Measurements from ENCODE around the gene FCER1G.
"Not testable (repeated sequence)": the region's sequence is repeated elsewhere in the genome, so short reads cannot be mapped to it uniquely, and the experiment has no call there.

FCER1G gene

GRCh38 chr1:161235957-161236775 is 21.1 kb downstream of the FCER1G start:
- DNase-seq, result no peak

DNA sequence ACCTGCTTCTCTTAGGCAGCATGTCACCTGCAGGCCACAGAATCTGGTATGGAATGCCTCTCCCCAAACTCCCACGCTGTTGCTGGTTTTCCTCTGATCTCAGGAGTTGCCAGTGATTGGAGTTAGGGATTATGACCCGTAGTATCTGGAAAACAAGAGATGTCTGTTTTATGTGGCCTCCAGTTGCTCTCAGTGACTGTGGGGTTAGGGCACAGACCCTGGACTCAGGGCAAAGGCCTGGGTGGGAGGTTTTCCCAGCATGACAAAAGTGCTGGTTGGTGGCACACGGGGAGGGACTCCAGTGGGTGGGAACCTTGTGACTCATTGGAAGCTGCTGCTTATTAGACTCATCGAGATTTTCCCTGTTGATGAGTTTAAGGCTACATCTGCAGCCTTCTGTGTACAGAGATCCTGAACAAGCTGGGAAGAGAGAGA is 23.0 kb downstream of the FCER1G start, which contains the start of gene NR1I3:
Gene NR1I3, minus strand, starts transcription at position 165 of the 435 bp plus-strand sequence. CDS start 1,638 bp downstream, outside the sequence.
- no peak for DNase-seq

DNA sequence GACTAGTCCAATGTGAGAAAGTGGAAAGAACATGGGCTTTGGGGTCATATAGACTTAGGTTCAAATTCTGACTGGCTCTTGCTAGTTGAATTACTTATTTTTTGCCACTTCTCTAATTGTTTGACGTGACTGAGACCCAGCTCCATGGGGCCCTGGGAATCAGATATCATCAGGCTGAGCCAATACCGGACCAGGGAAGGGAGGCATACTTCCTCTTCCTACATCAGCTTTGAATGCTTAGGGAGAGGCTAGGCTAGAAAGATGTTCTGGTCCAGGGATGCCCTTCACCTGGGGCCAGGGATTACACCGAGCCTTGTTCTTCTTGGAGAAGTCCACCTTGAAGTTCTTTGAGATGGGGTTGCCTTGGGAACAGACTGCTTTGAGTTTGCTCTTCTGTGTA is 26.6 kb downstream of the FCER1G start:
- DNase-seq, result no peak

DNA sequence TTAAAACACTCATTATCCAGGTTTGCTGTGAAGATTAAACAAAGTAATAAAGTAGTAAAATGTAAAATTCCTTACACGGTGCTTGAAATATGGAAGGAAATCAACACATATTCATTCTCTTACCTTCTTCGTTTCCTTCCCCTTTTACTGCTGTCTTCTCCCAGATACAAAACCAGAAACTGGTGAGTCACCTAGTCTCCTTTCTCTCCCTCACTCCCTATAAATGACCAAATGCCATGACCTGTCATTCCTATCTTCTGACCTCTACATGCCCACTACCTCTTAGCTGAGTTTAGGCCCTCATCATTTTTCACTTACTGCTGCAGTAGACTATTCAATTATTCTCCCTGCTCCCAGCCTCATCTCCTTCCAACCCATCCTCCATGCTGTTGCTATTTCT is 27.2 kb downstream of the FCER1G start:
- no peak for DNase-seq

DNA sequence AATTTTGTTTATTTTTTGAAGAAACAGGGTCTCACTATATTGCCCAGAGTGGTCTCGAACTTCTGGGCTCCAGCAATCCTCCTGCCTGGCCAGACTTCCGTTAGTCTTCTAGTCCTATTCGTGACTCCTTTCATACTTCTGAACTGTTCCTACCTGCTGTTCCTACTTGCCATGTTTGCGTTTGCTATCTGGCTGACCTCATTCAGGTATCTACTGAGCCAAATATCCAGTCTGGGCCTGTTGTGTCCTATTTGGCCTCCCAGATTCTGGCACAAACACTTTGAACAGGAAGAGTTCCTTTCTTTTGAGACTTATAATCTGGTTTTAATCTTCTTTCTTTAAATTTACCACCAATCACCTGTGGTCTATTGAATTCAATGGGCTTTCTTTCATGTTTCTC is 29.8 kb downstream of the FCER1G start:
- no peak for DNase-seq

DNA sequence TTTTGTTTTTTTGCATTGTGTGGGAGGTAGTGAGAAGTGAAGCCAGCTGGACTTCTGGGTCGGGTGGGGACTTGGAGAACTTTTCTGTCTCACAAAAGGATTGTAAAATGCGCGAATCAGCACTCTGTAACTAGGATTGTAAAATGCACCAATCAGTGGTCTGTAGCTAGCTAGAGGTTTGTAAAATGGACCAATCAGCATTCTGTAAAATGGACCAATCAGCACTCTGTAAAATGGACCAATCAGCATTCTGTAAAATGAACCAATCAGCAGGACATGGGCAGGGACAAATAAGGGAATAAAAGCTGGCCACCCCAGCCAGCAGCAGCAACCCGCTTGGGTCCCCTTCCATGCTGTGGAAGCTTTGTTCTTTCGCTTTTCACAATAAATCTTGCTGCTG is 35.0 kb downstream of the FCER1G start:
- not testable (repeated sequence) for DNase-seq

GRCh38 chr1:161250829-161251228 is 35.7 kb downstream of the FCER1G start:
- no peak for DNase-seq

GRCh38 chr1:161251579-161251978 is 36.5 kb downstream of the FCER1G start:
- DNase-seq, result no peak

- DNase-seq, result not testable (repeated sequence)
Measured at GRCh38 chr1:161255302-161255701, 40.2 kb downstream of the FCER1G start.

DNA sequence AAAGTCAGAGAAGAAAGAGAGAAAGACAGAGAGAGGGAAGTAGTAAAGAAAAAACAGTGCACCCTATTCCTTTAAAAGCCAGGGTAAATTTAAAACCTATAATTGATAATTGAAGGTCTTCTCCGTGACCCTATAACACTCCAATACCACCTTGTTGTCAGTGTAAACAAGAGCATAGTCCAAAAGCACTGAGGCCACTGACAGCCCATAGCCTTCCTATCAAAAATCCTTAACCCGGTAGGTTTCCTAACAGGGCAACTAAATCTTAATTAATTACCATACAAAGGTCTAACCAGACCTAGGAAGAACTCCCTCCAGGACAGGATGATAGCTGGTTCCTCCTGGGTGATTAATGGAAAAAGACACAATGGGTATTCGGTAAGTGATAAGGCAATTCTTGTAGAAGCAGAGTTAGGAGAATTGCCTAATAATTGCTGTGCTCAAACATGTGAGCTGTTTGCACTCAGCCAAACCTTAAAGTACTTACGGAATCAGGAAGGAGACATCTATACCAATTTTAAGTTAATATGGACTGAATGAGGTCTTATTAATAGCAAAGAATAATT is 40.9 kb downstream of the FCER1G start:
- not testable (repeated sequence) for DNase-seq

GRCh38 chr1:161257109-161257508 is 42.0 kb downstream of the FCER1G start:
- not testable (repeated sequence) for DNase-seq

DNA sequence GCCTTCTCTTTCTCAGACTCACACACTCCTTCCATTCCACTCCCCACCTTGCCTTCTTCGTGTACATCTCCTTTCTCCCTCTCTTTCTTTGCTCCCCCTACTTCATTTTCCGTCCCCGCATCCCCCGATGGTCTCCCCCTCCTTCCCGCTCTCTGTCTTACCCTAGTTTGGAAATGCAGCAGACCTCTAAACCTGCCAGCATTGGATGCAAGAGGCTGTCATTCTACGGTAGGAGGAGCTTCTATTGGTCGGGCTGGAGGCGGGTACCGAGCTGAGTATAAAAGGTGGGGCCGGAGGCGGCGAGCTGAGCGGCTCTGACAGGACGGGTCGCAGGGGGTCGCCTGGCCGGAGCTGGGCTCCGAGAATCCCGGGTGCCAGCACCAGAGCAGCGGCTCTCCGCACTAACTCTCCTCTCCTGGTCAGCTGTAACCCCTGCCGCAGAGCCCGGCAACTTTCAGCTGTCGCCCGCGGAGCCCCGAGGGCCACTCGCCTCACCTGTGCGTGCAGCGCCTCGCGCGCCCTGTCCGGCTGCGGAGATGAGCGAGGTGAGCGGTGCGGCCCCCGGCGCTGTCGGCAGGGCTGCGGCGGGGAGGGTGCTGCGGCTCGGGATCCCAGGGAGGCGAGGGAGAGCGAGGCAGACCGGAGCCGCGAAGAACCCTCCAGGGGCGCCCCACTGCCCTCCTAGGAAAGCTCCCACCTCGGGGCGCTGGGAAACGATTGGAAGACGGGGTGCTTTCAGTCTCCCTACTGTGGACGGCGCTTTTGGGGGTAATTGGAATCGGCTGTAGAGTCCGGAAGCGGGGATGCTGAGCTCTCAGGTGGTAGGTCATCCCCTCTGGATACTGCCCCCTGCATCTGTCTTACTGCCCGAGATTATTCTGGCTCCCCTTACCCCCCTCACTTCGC is 43.6 kb downstream of the FCER1G start, which contains the start of gene PCP4L1:
Gene PCP4L1, plus strand, starts transcription at position 307 of the 906 bp plus-strand sequence. Its CDS starts 230 bp downstream, at position 537.
- peak; percentile 24 for DNase-seq

DNA sequence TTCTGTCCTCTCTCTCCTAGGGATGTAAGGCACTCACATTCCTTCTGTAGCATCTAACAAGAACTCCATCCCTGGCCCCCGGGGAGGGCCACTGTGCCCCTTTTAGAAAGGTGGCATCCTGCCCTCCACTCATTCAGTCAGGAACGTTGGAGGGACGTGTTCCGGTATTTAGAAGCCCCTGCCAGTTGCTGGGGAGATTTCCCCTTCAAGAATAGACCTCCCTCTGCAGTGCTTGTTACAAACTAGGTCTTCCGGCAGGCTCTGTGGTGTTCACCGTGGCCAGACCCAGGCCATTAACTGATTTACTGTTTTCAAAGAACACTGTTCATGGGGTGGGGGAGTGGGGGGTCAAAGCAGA is 44.2 kb downstream of the FCER1G start:
- DNase-seq, result no peak

- DNase-seq, result no peak
Measured at GRCh38 chr1:161259765-161260164, 44.7 kb downstream of the FCER1G start.

DNA sequence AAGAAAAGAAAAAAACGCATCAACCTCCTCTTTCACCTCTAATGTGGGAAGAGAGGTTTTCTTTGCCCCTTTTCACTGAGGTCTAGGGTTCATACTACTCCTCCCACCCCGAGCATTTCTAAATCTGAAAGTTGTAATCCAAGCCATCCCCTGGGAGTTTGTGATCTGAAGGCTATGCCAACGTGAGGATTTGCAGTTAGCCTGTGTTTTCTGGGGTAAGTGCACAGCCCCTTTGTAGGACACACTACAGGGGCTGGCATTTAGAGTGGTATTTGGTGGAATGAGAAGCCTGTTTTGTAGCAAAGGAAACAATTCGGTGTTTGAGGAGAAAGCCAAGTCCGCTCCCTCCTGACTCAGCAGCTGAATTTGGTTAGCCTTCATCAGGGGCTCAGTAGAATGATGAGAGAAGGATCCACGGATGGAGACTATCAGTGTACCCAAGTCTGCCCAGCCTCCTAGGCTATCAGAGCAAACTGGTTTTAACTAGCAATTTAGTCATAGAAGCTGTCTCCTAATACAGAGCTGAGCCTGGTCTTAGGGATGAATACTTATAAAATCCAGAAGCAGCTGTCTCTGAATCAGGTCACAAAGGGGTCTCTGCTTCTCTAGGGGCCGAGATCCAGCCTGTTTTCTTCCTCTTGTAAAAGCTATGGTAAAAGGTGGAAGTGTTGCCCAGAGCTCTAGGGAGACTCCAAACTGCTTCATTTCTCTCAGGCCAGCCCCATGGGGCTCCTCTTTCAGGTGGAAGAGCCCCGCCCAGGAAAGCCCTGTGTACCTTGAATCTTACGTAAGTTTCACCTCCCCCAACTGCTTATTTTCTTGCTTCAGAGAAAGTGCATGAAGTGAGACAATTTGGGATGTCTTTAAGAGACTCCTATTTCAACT is 45.5 kb downstream of the FCER1G start:
- DNase-seq, result no peak

DNA sequence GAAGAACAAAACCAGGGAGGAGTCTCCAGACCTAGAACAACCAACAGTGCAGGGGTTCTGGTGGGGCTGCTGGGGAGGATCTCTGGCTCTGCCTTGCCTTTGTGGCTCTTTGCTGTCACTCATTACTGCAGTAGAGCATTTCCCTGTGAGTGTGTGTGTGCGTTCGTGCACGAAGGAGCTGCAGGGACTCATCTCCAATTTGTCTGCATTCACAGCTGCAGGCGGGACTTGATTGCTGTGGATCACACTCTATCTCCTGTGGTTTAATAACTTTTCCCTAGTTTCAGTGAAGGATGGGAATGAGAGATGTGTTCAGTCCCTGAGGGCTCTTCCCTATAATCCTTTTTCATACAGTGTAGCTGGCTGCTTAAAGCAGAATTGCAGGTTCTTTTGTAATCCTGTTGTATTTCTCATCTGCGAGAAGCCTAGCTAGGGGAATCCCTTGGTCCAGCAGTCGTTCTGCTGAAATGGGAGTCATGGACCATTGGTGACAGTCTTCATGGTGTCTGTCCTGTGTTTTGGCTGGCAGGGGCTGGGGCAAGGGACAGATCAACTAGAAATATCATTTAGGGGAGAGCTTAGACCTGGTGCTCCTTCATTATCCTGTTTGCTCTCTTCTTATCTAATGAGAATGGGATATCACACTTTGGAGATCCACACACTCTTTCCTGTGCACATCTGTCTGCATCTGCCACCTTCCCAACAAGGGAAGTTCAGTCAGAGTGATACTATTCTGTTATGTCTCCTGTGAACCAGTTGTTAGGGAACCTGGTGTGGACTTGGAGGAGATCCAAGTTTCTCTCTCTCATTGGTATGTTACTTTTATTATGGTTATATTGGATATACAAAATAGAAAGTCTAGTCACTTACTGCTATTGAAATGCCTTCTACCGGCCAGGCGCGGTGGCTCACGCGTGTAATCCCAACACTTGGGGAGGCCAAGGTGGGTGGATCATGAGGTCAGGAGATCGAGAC is 46.5 kb downstream of the FCER1G start:
- no peak for DNase-seq

- no peak for DNase-seq
Measured at GRCh38 chr1:161265305-161265704, 50.2 kb downstream of the FCER1G start.

- no peak for DNase-seq
Measured at GRCh38 chr1:161266202-161266601, 51.1 kb downstream of the FCER1G start.

DNA sequence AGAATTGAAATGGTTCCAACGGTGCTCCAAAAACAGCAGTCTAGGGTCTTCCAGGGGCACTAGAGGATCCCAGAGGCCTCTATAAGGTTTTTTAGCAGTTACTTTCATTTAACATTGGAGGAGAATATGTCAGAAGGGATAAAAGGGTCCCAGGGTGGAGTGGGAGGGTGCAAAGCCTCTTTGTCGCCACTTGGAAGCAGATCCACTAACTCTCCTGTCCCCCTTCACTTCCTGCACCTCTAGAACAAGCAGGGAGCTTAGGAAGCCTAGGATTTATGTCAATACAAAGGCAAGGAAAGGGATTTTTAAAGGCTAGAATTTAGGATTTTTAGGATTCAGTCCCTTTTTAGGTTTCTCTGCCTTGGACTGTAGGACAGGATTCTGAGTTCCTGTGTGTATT is 51.7 kb downstream of the FCER1G start:
- no peak for DNase-seq

DNA sequence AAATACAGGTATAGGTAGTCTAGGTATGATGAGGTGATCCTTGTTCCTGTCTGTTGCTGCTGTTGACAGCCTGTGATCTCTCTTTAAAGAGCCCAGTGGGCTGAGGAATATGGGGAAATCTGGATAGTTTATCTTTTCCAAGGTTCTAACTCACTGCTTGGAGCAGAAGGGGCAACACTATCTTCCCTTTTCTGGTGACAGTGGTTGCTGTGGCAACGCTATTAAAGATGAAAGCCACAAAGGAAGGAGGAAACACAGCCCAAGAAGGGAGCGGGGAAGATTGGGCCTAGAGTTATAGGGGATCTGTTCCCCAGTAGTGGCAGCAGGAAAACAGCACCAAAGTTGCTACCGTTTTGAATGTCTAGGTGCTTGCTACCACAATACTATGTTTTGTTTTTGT is 52.2 kb downstream of the FCER1G start:
- DNase-seq, result no peak

All from CD4-positive, alpha-beta T cell treated with Interleukin-15 for 1 hour (primary cell).